ENCODE measurements around the gene CHKB.
"Not testable (repeated sequence)": the region's sequence is repeated elsewhere in the genome, so short reads cannot be mapped to it uniquely, and the experiment has no call there.

The CHKB gene, protein sequence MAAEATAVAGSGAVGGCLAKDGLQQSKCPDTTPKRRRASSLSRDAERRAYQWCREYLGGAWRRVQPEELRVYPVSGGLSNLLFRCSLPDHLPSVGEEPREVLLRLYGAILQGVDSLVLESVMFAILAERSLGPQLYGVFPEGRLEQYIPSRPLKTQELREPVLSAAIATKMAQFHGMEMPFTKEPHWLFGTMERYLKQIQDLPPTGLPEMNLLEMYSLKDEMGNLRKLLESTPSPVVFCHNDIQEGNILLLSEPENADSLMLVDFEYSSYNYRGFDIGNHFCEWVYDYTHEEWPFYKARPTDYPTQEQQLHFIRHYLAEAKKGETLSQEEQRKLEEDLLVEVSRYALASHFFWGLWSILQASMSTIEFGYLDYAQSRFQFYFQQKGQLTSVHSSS
- total RNA-seq, result 2.5 to 3.1 reads per million in 2 donors

DNA sequence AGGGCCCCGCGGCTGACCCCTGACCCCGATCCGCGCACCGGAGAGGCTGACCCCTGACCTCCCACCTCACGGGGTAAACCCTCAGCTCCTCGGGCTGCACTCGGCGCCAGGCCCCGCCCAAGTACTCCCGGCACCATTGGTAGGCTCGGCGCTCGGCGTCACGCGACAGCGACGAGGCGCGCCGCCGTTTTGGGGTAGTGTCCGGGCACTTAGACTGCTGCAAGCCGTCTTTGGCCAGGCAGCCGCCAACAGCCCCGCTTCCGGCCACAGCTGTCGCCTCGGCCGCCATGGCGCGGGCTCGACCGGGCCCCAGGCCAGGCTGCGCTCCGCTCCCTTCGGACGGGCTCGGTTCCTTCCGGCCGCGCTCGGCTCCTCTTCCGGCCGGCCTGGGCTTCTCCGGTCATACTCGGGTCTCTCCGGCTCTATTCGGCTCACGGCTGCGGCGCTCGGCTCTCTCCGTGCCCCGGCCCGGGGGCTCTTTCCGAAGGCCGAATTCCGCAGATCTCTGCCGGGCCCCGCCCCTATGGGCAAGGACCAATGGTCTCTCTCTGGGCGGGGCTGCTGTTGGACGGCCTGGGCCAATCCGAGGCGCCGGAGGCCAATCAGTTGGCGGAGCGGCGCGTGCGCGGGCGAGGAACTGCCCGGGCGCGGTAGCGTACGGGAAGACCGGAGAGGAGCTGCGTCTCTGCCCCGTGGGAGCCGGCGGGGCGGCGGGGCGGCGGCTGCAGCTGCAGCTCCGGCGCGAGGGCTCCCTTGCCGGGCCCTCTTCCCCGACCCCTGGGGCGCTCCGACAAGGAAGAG lies at the start of gene CHKB:
CHKB (minus strand) TSS at position 357 of the 801 bp plus-strand sequence; CDS start at position 289, 68 bp downstream.
- peak; percentile 95 to 99 (median 98) for DNase-seq

DNA sequence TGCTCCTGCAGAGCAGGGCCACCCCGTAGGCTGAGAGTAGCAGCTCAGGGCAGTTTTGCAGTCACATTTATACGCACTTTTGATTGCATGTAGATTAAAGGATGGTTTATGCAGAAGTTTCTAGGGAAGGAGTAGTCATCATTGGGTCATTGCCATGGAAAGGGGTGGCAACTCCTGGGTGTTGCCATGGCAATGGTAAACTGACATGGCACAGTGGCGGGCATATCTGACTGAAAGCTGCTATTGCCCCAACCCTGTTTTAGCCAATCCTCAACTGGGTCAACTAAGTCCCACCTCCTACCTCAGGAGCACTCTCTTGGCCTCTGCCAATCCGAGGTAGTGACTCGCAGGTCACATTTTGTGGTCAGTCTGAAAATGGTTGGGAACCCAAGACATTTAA lies 47.7 kb upstream of the CHKB start:
- no peak for DNase-seq

DNA sequence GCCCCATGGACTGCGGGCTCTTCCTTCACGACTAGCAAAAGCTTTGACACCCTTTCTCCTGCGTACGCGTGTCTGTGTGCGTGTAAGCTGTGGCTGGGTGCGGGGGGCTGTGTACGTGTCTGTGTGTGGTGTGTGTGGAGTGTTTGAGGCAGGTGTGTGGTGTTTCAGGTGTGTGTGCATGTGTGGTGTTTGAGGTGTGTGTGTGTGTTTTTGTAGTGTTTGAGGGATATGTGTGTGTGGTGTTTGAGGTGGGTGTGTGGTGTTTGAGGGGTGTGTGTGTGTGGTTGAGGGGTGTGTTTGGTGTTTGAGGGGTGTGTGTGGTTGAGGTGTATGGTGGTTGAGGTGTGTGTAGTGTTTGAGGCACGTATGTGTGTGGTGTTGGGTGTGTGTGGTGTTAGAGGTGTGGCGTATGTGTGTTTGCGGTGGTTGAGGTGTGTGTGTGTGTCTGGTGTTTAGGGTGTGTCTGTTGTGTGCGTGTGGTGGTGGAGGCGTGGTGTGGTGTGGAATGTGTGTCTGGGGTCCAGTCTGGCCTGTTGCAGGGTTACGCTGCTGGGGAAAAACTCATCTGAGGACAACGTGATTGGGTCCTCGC lies 46.0 kb upstream of the CHKB start:
- DNase-seq, result peak in 2 of 5 experiments; percentile 63 to 71

DNA sequence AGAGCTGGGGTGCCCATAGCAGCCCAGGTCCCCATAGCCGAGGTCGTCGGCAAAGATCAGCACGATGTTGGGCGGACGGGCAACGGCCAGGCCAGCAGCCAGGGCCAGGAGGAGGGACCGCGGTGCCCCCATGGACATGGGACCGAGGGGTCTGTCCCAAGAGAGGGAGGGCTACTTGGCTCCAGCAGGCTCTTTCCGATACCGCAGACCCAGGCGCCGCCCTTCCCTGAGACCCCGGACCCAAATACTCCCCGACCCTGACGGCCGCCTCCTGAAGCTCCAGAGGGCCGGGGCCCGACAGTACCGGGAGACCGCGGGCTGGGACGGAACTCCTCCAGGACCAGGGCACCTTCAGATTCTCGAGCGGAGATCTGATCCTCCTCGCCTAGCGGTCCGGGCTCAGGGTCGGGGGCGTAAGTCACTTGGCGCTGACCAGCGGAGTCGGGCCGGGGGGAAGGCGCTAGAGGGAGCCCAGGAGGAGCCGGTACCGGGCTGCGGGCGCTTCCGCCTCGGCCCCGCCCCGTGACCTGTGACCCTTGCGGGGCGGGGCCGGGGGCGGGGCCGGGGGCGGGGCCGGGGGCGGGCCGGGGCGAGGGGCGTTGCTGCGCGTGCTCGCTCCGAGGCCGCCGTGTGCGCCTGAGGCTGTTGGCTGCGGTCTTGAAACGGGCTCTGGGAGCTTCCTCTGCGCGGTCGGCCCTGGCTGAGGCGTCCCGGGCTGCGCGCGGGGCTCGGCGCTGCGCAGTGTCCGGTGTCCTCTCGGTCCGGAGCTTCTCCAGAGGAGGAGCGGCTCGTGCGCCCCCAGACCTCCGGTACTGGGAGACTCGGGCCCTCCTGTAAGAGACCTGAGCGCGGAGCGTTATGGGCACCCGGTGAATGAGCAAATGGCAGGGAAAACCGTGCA lies 45.2 kb upstream of the CHKB start, which contains the start of gene ARSA:
ARSA (minus strand) TSS at position 511 of the 901 bp plus-strand sequence; CDS start at position 138, 373 bp downstream.
- peak; percentile 59 to 89 (median 75) for DNase-seq

DNA sequence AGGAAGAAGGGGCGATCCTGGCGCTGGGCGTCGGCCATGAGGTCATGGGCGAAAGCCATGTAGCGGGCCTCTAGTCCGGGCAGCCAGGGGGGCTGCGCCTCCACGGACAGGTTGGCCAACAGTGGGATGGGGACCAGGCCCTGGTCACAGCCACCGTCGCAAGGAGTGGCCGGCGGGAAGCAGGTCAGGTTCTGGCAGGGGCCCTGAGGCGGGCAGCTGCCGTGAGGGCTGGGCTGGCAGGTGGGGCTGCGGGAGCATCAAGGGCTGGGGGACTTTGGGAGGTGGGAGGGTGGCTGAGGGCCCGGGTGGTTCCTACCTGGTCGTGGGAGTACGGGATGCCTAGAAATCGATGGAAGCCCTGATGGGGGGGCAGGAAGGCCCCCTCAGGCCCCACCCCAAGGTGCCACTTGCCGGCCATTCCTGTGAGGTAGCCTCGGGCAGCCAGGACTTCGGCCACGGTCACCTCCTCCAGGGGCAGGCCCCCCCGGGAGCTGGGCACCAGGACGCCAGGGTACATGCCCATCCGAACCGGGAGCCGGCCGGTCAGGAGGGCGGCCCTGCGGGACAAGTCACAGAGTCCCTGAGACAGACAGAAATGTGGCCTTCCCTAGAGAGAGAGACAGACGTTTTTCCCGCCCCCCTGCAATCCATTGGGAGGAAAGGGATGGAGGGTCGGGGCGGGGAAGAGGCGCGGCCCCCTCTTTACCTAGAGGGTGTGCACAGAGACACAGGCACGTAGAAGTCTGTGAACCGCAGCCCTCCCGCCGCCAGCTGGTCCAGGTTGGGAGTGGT lies 44.4 kb upstream of the CHKB start:
- peak in 1 of 5 experiments; percentile 37 for DNase-seq

DNA sequence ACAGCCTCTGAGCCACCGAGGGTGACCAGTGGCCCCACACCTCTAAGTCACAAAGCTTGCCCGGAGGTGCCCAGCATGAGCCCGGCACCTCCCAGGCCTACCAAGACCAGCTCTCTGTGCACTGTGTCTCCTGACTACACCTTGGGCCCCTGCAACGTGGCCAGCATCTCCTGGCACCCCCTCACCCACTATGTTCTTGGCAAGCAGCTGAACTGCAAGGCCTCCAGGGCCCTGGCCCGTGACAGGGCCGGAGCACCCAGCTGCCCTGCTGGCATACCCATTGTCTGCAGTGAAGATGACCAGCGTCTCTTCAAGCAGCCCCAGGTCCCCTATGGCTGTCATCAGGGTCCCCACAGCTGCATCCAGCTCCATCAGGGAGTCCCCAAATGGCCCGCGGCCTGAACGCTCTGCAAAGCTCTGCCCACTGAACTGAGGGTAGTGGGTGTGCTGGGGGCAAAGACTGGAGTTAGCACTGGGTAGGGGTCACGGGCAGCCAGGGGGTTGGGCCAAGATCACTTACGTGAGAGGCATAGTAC lies 43.7 kb upstream of the CHKB start:
- DNase-seq, result no peak

DNA sequence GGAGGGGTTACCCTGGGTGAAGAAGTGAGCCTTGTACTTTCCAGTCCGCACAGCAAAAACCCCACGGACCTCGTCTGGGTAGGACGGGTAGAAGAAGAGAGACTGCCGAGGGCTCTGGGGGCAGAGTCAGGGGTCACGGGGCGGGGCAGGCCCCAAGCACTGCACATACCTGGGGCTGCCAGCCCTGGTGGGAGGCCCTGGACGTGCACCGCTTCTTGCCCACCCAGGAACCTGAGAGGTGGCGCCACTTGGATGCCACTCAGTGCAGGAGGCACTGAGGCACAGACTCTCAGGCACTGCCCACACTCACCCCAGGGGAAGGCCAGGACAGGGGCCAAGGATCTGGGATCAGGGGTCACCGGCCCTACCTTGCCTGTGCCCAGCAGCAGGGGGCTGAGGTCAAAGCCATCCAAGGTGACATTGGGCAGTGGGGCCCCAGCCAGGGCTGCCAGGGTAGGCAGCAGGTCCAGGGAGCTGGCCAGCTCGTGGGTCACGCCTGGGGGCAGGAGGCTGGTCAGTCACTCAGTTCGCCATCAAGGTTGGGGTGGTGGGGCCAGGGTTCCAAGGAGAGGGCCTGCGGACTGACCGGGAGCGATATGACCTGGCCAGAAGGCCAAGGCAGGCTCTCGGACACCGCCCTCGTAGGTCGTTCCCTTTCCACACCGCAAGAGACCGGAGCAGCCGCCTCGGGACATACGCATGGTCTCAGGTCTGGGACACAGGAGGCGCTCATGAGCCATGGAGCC lies 43.1 kb upstream of the CHKB start:
- DNase-seq, result no peak

DNA sequence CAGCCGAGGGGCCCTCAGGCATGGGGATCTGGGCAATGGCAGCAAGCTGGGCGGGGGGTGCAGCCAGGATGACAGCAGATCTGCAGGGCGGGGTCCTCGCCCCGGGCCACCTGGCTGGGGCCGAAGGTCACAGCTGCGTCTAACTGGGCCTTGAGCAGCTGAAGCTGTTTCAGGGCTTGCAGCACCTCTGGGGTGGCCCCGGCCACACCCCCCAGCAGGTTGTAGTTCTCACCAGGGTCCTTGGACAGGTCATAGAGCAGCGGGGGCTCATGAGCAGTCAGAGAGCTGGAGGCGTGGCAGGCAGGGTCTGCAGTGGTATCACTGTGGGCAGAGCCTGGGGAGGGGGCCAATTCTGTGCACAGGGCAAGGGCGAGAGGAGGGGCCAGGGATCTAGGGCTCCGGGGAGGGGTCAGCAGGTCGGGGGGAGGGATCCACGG lies 42.5 kb upstream of the CHKB start:
- no peak for DNase-seq

DNA sequence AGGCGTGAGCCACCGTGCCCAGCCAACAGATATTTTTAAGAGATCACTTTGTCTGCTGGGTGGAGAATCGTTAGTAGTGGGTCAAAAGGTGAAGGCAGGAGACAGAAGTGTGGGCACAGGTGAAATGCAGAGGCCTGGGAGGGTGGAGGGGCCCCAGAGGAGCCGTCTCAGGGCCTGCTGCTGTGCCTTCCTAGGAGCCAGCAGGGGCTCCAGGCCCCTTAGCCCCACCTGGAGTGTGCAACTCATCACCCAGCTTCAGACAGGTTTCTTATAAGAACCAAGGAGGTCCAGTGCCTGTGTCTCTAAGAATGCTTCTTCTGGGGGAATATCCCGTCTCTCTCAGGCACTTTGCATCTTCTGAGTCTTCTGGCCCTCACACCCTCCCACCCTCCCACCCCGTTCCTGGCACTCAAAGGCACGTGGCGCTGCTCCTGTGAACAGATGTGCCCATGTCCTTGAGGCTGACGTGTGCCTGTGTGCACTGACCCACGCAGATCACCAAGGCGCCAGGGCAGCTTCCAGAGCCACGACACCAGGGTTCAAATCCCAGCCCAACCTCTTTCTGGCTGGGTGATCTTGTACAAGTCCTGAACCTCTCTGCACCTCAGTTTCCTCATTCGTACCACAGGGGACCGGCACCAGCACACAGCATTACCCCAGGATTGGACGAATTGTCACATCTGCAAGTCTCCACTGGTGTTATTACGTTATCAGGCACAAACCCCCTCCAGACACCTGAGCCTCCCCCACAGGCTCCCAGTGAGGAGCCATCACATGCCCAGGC lies 41.9 kb upstream of the CHKB start:
- DNase-seq, result no peak

DNA sequence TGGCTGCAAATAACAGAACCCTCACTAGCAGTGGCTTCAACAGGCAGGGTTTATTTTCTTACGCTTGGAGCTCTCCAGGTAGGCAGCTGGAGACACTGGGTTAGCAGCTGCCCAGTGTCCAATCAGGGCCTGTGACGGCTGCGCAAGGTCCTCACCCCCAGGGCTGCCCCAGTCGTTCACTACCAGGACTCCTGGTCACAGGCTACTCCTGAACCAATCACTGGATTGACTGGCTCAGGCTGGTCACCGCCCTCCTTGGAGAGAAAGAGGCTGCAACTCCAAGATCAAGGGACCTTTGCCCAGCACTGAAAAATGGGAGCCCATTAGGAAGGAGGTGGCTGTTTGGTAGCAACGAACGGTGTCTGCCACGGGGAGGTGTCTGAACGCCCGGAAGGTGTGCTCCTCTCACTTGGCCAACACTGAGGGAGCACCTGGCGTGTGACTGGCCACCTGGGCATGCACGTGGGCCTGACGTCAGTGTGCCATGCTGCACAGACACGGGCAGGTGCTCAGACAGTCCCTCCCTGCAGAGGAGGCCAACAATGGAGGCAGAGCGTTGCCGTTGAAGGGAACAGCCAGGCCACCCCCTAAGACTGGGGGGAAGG lies 40.2 kb upstream of the CHKB start:
- no peak for DNase-seq

DNA sequence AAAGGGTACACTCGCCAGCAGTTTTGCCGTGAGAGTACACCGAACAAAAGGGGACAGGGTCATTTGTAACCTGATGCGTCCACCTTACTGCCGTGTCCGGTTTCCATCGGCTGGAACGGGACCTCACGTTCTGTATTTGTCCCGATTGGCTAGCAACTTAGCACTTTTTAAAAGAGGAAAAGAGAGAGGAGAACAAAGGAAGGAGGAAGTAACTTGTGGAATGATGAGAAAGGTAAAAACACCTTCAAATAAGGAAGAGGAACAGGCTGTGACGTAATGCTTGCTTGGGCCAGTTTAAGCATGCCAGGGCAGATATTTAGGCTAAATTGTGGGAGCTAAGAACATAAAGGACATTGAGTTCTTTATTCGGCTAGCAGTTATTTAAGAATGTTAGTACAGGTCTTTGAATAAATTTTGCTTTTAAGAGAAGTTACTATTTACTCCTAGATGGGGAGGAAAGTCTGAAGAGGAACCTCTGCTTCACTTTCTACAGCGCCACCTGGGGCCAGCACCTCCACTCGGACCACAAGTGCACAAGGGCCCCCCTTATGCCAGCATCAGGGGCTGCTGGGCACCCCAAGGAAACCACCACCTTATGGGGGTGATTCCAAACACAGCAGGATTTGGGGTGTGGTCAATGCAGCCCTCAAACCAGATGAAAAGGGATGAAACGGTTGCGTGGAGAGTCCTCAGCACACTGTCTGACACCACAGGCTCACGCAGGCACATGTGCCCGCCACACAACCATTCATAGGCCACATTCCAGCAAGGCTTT lies 39.5 kb upstream of the CHKB start:
- peak in 2 of 5 experiments; percentile 29 to 59 for DNase-seq

DNA sequence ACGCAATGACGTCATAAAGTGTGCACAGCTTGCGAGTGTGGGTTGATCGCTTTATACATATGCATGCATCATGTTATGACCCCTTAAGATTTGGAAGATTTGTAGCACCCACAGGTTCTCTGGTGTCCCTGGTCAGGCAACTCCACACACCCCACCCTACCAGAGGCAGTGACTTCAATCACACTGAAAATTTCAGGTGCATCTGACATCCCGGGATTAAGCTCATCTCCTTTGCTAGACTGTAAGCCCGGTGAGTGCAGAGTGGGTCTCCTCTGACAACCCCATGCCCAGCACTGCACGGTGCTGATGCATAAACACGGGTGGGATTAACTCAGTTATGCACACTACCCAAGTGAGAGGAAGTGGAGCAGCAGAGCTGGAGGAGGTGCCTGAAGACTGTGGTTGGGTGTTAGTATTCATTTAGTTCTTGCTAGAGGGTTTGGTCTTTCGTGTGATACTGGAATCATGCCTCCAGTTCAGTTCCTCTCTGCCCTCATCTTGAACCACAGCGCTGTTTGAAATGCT lies 38.8 kb upstream of the CHKB start:
- peak in 4 of 5 experiments; percentile 17 to 96 (median 42) for DNase-seq

DNA sequence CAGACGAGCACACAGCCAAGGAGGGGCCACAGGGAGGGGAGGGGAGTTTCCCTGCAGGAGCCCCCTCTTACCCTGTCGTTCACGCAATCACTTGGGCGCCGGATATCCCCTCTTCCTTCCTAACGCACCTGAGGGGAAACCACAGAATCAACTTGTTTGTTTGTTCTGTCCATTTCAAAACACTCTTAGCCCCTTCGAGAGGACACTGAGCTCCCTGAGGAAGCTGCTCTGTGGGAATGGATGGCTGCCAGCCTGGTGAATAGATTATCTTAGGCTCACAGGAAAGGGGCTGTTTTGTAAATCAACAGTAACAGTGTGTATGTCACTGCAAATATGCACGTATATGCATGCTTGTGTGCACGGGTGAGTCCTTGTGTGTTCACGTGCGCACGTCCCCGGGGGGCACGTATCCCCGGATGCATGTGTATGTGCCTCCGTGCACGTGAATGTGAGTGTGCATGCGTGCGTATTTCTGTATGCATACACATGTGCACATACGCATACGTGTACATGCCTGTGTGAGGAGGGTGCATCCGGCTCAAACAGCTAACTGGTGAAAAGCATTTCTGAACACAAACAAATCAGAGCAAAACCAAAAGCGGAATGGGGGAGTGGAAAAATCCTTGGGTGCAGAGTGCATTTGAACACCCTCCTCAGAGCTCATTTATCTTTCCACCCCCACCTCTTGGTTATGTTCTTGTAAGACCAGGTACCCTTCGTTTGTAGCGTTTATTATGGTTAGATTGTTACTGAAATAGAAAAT lies 38.1 kb upstream of the CHKB start:
- peak; percentile 66 to 97 (median 83) for DNase-seq

DNA sequence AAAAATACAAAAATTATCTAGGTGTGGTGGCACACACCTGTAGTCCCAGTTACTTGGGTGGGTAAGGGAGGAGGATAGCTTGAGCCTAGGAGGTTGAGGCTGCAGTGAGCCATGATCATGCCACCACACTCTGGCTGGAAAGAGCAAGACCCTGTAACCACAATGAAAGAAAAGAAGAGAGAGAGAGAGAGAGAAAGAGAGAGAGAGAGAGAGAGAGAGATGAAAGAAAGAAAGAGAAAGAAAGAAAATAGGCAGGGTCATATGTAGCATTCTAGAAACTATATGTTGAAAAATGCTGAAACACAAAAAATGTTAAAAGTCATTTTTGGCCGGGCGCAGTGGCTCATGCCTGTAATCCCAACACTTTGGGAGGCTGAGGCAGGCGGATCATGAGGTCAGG lies 31.6 kb upstream of the CHKB start:
- not testable (repeated sequence) for DNase-seq

DNA sequence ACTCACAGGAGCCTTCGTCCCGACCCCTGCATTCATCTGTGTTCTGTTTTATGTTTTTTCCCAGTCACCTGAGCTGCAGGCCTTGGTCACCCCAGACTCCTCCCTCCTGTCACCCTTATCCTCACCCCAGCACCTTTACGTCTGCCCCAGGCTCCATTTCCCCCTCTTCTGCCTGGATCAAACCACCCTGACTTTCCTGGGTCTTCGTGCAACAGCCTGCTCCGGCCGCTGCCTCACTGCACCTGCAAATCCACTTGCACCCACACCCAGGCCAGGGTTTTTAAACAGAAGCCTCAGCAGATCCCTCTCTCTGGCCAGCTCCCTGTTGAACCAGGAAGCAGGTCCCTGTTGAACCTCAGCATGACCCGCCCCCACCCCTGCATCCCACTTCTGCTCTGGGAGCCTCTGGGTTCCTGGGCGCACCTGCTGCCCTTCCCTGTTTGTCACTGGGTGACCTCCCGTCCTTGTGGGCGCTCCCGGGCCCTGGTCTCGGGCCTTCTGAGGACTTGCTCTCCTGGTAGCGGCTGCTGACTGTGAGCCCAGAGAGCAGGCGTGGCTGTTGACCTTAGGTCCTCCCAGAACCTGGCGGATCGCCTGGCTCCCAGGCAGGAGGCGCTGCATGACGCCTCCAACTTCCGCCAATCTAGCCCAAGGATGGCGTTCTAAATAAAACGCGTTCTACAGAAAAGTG lies 30.8 kb upstream of the CHKB start:
- no peak for DNase-seq

DNA sequence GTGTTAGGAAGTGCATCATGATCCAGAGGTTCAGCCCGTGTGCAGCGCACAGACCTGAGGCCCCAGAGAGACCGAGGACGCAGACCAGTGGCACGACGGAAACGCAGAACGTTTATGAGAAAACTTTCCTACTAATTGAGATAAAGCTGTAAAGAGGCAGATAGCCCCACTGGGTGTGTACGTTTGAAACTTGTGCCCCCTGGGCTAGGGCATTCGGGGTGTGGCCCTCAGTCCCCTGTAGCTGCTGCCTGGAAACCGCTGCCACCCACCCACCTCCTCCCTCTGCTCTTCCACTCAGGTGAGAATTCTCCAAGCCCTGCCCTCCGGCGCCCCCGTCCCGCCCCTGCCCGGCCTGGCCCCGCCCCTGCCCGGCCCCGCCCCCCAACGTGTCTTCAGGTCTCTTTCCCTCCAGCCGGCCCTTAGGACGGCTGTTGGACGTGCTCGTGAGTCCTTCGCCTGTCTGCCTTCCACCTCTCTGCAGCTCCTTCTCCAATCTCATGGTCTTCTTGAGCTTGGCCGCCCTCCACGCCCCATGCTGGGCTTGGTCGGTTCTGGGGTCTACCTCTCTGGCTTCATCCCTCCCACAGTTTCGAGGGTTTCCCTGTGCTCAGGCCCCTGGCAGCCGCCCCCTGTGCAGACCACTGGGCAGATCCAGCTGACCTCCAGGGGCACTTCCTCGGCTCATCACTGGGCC lies 30.0 kb upstream of the CHKB start:
- DNase-seq, result no peak

Measured in T-helper 2 cell (primary cell).